Measurements from ENCODE around the gene SLC50A1. TPM values are rescaled to one million over a fixed set of nuclear protein-coding genes. Genes with fewer than 3 reads are reported as not detected.

SLC50A1 gene
- total RNA-seq, 2 donors from 2014 or later = 25.1 to 29.8 TPM

- Mint-ChIP-seq H3K36me3 (ENCODE audit: low read depth) (no peaks in the 10 kb centered on the region), H3K27ac (no peak overlapping the region), H3K4me3 (no peak overlapping the region), H3K9me3 (no peaks in the 10 kb centered on the region), H3K27me3 (ENCODE audit: insufficient read depth) (peaks cover 90% of the 10 kb centered on the region), H3K4me1 (peaks cover 20% of the 10 kb centered on the region)
- Histone ChIP-seq H3K36me3 (ENCODE audit: control insufficient read depth, insufficient read depth, low read length) (no peaks in the 10 kb centered on the region), H3K27me3 (ENCODE audit: control insufficient read depth, insufficient read depth, low read length, poor library complexity, severe bottlenecking) (peaks cover 71% of the 10 kb centered on the region), H3K27ac (ENCODE audit: low read depth, low read length) (no peak overlapping the region), H3K9me3 (ENCODE audit: control insufficient read depth, low read length) (no peaks in the 10 kb centered on the region), H3K4me1 (ENCODE audit: control insufficient read depth, insufficient read depth, low read length) (peaks cover 4% of the 10 kb centered on the region), H3K4me3 (ENCODE audit: low read length) (no peak overlapping the region), H3K9ac (ENCODE audit: extremely low read depth, low read length, poor library complexity, severe bottlenecking) (no peak overlapping the region)
- no peak for DNase-seq
- no peak for TF ChIP-seq CTCF (conservative IDR thresholded peaks at IDR 0.05)
- WGBS, 2 experiments (ENCODE audit: insufficient coverage in 1 of 2, insufficient read length in 1 of 2) = 71 to 88% methylated on average over 1 to 4 of the region's 4 CpGs
Observed at GRCh38 chr1:155123801-155124200, 11.9 kb upstream of the SLC50A1 start.

GRCh38 chr1:155124503-155125463 is 10.9 kb upstream of the SLC50A1 start:
- Mint-ChIP-seq H3K36me3 (ENCODE audit: low read depth) (no peaks in the 10 kb centered on the region), H3K4me3 (no peak overlapping the region), H3K27ac (no peak overlapping the region), H3K9me3 (no peaks in the 10 kb centered on the region), H3K27me3 (ENCODE audit: insufficient read depth) (peaks cover 90% of the 10 kb centered on the region), H3K4me1 (peaks cover 29% of the 10 kb centered on the region)
- no peak overlapping the region for H3K9ac ChIP-seq (ENCODE audit: extremely low read depth, low read length, poor library complexity, severe bottlenecking)
- no peaks in the 10 kb centered on the region for H3K9me3 ChIP-seq (ENCODE audit: control insufficient read depth, low read length)
- H3K4me1 ChIP-seq (ENCODE audit: control insufficient read depth, insufficient read depth, low read length) = peaks cover 12% of the 10 kb centered on the region
- peak; percentile 61 for DNase-seq
- no peak overlapping the region for H3K4me3 ChIP-seq (ENCODE audit: low read length)
- 53 to 72% methylated on average over 11 to 16 of the region's 16 CpGs for WGBS, 2 experiments (ENCODE audit: insufficient coverage in 1 of 2, insufficient read length in 1 of 2)
- H3K27me3 ChIP-seq (ENCODE audit: control insufficient read depth, insufficient read depth, low read length, poor library complexity, severe bottlenecking) = peaks cover 80% of the 10 kb centered on the region
- H3K27ac ChIP-seq (ENCODE audit: low read depth, low read length) = no peak overlapping the region
- no peak for TF ChIP-seq CTCF (conservative IDR thresholded peaks at IDR 0.05)
- H3K36me3 ChIP-seq (ENCODE audit: control insufficient read depth, insufficient read depth, low read length) = no peaks in the 10 kb centered on the region

GRCh38 chr1:155125511-155125945 is 10.1 kb upstream of the SLC50A1 start:
- H3K9ac ChIP-seq (ENCODE audit: extremely low read depth, low read length, poor library complexity, severe bottlenecking) = no peak overlapping the region
- Mint-ChIP-seq H3K36me3 (ENCODE audit: low read depth) (no peaks in the 10 kb centered on the region), H3K27ac (no peak overlapping the region), H3K9me3 (no peaks in the 10 kb centered on the region), H3K4me3 (peak overlapping the region; percentile 50), H3K27me3 (ENCODE audit: insufficient read depth) (peaks cover 89% of the 10 kb centered on the region), H3K4me1 (peaks cover 33% of the 10 kb centered on the region)
- no peak overlapping the region for H3K4me3 ChIP-seq (ENCODE audit: low read length)
- TF ChIP-seq CTCF (conservative IDR thresholded peaks at IDR 0.05) = no peak
- no peaks in the 10 kb centered on the region for H3K36me3 ChIP-seq (ENCODE audit: control insufficient read depth, insufficient read depth, low read length)
- DNase-seq = peak; percentile 58
- WGBS, 2 experiments (ENCODE audit: insufficient coverage in 1 of 2, insufficient read length in 1 of 2) = 56 to 100% methylated on average over 3 to 11 of the region's 11 CpGs
- no peaks in the 10 kb centered on the region for H3K9me3 ChIP-seq (ENCODE audit: control insufficient read depth, low read length)
- H3K27ac ChIP-seq (ENCODE audit: low read depth, low read length) = no peak overlapping the region
- H3K27me3 ChIP-seq (ENCODE audit: control insufficient read depth, insufficient read depth, low read length, poor library complexity, severe bottlenecking) = peaks cover 76% of the 10 kb centered on the region
- peaks cover 17% of the 10 kb centered on the region for H3K4me1 ChIP-seq (ENCODE audit: control insufficient read depth, insufficient read depth, low read length)
